GM23248 (cell line): ENCODE results near the gene CCDC97.

Experiments used
- EZH2 ChIP-seq: fragments of 200-600 bp; sonication (generic); IDR thresholded peaks from 2 replicates; pipeline ENCODE4 v1.6.1; 2018; ENCODE audit warnings: antibody characterized with exemption, mild to moderate bottlenecking; ENCODE audit not compliant: insufficient read depth, poor library complexity, severe bottlenecking
- EZH2phosphoT487 ChIP-seq: fragments of 200-600 bp; sonication (generic); IDR thresholded peaks from 2 replicates; pipeline ENCODE4 v1.6.1; 2018; ENCODE audit warnings: antibody characterized with exemption, moderate library complexity, mild to moderate bottlenecking, low read depth; ENCODE audit not compliant: insufficient read depth

GRCh38 chr19:41269571-41269970 lies 40.4 kb upstream of the CCDC97 start:
- no peak for TF ChIP-seq EZH2
- TF ChIP-seq EZH2phosphoT487 = no peak
